IPS-18c (cell line): ENCODE results near the gene MYBPC2.

Experiments used
- H3K4me3 ChIP-seq: 2 replicates; pipeline ENCODE4 v1.7.0; 2013; ENCODE audit warnings: low read depth, mild to moderate bottlenecking, low read length, moderate library complexity; ENCODE audit not compliant: insufficient read depth
- H3K9me3 ChIP-seq: one replicate; pipeline ENCODE4 v1.6.1; 2013; ENCODE audit warnings: mild to moderate bottlenecking, low read length, moderate library complexity; ENCODE audit not compliant: control insufficient read depth, insufficient read depth

MYBPC2 gene

DNA sequence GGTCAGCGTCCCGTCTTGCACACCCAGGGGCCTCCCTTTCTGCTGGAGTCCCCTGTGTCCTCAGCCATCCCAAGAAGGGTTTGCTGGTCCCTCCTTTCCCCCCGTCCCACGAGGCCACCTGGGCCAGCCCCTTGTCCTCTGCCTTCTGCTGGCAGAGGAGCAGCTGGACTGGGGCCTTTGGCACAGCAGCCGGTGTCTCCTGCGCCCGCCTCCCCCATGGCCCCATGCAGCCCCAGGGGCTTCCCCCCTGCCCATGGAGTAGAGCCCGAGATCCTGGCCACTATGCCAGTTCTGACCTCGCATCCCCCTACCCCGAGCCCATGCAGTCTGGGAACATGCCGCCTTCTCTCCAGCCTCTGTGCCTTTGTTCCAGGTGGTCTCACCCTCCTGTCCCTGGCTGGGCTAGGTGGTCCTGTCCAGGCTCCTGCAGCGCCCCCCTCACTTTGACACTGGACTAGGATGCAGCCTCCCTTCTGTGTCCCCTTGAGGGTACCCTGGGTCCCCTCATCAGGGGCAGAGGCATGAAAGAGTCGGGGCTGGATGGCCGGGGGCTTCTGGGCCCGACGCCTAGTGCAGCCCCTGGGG is 49.7 kb downstream of the MYBPC2 start:
- Histone ChIP-seq H3K9me3 (peaks cover 20% of the 10 kb centered on the region), H3K4me3 (no peak overlapping the region)

DNA sequence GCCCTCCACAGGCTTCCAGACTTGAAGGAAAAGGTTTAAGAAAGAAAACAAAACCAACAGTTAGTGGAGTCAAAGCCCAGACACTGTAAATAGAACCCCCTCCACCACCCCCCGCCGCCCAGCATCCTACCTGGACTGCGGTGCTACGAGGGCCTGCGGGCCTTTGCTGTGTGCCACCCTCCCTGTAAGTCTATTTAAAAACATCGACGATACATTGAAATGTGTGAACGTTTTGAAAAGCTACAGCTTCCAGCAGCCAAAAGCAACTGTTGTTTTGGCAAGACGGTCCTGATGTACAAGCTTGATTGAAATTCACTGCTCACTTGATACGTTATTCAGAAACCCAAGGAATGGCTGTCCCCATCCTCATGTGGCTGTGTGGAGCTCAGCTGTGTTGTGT is 50.2 kb downstream of the MYBPC2 start:
- peaks cover 20% of the 10 kb centered on the region for H3K9me3 ChIP-seq
- no peak overlapping the region for H3K4me3 ChIP-seq

DNA sequence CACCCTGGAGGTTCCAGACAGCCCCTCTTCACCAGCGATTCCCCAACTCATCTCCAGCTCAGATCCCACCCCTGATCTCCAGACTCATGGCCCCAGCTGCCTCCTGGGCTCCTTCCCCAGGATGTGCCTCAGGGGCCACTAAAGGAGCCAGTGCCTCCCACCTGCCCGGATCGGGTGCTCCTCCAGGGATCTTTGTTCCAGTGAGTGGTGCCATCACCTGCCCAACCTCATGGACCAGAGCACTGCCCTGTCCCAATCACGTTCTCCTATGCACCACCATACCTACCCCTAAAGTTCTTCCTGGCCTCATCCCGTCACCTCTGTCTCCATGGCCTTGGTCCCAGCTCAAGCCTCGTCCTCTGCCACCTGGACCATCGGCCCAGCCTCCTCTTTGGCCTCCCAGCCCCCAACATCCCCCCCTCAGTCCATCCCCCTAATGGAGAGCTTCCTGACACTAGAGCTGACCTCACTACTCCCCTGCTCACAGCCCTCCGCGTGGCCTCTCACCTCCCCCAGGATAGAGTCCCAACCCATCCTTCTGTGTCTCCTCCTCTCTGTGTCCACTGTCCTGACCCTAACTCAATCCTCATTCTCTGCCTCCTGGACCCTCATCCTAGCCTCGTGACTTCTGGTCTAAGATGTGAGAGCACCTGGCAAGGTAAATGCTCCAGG is 52.7 kb downstream of the MYBPC2 start:
- Histone ChIP-seq H3K9me3 (peaks cover 25% of the 10 kb centered on the region), H3K4me3 (no peak overlapping the region)

DNA sequence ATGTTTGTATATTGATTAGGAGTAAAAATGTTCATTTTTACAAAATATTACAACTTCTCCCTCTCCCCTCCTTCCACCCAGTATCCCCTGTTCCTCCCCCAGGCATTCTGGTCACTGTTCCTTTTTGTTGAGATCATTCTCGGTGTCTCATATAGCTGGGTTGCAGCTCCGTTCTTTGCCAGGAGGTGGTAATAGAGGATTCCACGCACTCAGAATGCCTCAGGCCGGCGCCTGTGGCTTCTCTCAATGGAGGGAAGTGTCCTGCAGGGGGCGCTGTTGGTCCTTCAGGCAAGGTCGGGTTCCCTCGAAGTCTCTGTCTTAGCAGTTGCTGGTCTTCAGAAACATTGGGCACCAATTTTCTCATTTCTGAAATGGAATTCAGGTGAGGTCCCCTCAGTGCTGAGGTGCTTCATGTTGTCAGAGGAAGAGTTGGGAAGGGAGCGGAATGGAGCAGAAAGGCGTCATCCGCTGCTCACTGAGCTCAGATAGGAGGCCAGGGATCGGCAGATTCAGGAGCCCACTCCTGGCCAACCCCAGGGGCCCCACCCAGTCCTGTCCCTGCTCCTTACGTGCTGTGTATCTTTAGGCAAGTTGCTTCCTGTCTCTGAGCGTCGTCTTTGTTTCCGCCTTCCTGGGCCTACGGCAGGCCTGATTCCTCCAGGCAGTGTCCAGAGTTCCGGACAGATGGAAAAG is 54.3 kb downstream of the MYBPC2 start:
- Histone ChIP-seq H3K9me3 (peaks cover 25% of the 10 kb centered on the region), H3K4me3 (no peak overlapping the region)

- peaks cover 25% of the 10 kb centered on the region for H3K9me3 ChIP-seq
- no peak overlapping the region; the same call in 1 of the 2 replicates for H3K4me3 ChIP-seq
These were observed 55.9 kb downstream of the MYBPC2 start for GRCh38 chr19:50488389-50489194.

DNA sequence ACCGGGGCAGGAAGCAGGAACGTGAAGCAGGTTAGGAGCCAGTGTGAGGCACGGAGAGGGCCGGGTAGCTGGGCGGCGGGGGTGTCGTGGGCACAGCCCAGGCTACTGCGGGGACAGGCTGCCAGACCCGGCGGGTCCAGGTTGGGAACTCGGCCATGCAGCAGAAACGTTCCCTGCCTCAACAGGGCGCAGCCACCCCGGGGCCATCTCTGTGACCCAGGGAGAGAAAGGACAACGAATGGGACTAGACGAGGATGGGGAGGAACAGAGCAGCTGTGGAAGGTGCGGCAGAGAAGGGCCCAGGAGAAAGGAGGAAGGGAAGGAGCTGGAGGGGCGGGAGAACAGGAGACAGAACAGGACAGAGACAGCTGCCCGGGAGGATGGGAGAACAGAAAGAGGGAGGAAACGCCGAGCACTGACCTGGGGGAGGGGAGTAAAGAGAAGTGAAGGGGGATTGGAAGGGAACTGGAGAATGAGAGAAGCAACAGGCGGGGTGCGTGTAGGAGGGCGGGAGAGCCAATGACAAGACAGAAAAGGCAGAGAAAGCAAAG is 56.8 kb downstream of the MYBPC2 start:
- Histone ChIP-seq H3K9me3 (peaks cover 25% of the 10 kb centered on the region), H3K4me3 (peak overlapping the region; percentile 11)

DNA sequence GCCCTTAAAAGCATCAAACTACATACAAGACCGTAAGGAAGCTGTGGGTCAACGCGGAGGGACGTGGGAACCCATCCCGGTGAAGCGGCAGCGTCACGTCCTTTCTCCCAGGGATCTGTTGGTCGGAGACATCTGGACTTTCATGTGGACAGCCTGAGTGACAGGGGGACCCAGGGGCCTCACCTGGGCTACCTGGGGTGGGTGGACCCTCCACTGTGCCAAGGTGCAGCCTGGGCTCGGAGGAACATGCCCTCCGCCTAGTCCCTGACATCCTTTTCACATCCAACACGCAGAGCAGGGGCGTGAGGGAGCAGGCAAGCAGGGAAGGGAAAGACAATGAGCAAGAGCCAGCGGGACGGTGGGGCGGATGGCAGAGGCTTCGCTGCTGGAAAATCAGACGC is 57.7 kb downstream of the MYBPC2 start:
- H3K9me3 ChIP-seq, result peaks cover 22% of the 10 kb centered on the region
- no peak overlapping the region; the same call in 1 of the 2 replicates for H3K4me3 ChIP-seq

DNA sequence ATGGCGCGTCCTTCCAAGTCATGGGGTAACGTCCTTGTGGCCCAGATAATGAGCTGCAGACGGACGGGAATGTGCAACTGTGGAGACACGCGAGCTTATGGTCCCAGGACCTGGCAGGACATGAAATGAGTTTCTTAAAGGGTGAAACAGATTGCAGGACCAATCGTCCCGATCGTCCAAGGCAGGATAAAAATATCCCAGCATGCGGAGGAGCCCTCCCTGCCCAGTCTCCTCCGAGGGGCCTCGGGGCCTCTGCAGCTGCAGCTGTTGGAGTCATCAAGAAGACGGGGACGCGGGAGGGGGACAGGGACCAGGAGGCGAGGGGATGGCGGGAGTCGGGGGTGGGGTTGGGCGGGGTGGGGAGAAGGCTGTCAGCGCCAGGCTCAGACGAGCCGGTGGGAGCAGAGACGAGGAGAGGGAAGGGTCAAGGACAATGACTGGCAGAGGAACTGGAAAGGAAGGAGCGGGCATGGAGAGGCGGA is 58.3 kb downstream of the MYBPC2 start:
- no peak overlapping the region for H3K4me3 ChIP-seq
- H3K9me3 ChIP-seq, result peaks cover 16% of the 10 kb centered on the region

GRCh38 chr19:50492303-50493052 is 59.8 kb downstream of the MYBPC2 start:
- peaks cover 6% of the 10 kb centered on the region for H3K9me3 ChIP-seq
- no peak overlapping the region for H3K4me3 ChIP-seq

DNA sequence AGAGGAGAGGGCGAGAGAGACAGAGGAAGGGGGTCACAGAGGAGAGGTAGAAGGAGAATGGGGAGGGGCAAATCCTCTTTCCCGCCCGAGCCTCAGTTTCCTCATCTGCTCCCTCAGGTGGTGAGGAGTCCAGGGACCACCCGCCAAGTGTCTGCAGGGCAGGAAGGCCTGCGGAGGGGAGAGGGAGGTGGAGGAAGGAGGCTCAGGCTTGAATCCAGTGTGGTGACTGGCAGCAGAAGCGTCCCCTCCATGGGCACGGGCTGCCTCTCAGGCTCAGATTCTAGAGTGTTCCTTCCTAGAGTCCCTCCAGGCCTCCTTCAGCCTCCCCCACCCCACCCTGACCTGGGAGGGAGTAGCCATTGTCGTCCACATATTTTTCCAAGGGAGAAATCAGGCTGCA is 60.5 kb downstream of the MYBPC2 start:
- Histone ChIP-seq H3K9me3 (peaks cover 6% of the 10 kb centered on the region), H3K4me3 (no peak overlapping the region)

DNA sequence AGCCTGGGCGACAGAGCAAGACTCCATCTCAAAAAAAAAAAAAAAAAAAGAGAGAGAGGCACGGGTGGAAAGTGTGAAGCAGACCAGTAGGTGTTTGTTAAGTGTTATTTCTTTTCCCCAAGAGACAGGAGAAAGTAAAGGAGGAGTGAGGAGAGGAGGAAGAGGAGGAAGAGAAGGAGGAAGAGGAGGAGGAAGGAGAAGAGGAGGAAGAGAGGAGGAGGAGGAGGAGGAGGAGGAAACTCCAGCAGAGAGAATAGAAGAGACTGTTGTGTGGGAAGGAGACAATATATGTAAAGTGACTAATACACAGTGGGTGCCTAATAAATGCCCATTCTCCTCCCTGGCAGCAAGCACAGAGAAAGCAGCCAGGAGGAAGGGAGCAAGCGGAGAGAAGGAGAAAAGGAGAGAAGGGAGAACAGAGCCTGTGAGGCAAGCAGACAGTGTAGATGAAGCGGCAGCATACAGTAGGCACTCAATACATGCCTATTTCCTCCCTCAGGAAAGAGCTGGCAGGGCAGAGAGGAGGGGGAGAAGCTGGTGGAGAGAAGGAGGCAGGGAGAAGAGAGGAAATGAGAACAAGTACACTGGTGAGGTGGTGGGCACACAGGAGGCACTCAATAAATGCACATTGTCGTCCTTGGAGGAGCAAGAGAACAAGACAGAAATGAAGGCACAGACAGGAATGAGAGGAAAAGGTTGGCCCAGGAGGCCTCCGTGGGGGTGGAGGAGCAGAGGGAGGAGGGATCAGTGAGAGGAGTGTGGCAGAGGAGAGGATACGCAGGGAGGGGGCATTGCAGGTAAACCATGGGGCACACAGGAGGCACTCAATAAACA is 61.7 kb downstream of the MYBPC2 start:
- peaks cover 2% of the 10 kb centered on the region for H3K9me3 ChIP-seq
- no peak overlapping the region for H3K4me3 ChIP-seq

GRCh38 chr19:50495020-50495531 is 62.4 kb downstream of the MYBPC2 start:
- peaks cover under 1% of the 10 kb centered on the region for H3K9me3 ChIP-seq
- H3K4me3 ChIP-seq, result no peak overlapping the region

- no peak overlapping the region for H3K4me3 ChIP-seq
- no peaks in the 10 kb centered on the region for H3K9me3 ChIP-seq
These were observed 63.7 kb downstream of the MYBPC2 start for GRCh38 chr19:50496189-50497021.

DNA sequence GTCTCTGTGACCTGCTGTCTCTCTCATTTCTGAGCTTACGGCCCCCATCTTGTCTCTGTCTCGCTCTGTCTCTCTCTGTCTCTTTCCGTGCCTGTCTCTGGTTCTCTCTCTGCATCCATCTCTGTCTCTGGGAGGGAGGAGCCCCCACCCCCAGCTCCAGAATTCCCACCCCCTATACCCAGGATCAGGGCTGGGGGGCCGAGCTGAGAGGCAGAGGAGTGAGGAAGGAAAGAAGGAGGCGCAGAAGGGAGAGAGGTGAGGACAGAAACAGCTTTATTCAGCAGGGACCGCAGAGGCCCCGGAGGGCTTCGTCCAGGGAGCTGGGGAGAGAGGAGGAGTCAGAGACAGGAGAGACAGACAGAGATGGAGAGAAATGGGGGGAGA is 64.3 kb downstream of the MYBPC2 start:
- H3K4me3 ChIP-seq, result no peak overlapping the region
- no peaks in the 10 kb centered on the region for H3K9me3 ChIP-seq
